RPMI7951 (cell line): ENCODE results near the gene XNDC1N. TPM values are rescaled to one million over a fixed set of nuclear protein-coding genes. Genes with fewer than 3 reads are reported as not detected.
"Not testable (repeated sequence)": the region's sequence is repeated elsewhere in the genome, so short reads cannot be mapped to it uniquely, and the experiment has no call there.

Experiments
- DNase-seq: peaks from one replicate; pipeline ENCODE4 v3.0.0-alpha.2; 2012; ENCODE audit warnings: low read depth
- total RNA-seq: library from RNA; depleted of rRNA; stranded (reverse); fragments of >200 nt; shearing (Covaris generic); gene quantifications from 2 replicates; pipeline ENCODE4 v1.2.3, GENCODE V29; 2014

Gene XNDC1N
- total RNA-seq, 1 experiment from 2014 or later: 6.8 TPM

DNA sequence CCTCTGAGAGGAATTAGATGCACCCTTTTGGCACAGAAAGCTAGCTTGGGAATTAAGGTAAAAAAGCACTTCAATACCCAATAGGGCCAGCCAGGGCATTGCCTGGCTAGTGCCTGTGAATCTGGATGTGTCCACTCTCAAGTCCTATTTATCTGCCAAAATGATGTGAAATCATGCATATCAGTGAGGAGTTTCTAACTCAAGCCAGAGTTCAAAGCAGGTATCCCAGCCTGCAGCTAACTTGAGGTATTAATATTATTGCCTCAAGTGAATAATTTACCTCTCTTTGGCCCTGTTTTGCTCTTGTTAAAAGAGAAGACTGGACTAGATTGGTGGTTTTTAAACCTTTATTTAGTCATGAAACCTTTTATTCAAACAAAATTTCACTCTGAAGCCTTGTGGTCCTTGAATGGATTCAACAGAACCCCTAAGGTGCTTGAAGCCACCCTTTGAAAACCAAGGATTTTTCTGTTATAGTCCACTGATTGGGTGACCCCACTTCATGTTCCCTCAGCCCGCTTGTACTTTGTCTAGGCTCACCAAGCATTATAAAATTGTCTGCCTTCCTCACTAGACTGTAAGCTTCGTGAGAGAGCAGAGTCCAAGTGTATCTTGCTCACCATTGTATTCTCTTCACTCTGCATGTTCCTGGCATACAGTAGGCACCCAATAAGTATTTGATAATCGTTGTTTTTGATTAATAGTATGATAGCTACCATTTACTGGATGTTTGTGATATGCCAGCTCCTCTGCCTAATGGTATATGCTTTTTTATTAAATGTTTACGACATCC lies 4.9 kb upstream of the XNDC1N start:
- no peak for DNase-seq

DNA sequence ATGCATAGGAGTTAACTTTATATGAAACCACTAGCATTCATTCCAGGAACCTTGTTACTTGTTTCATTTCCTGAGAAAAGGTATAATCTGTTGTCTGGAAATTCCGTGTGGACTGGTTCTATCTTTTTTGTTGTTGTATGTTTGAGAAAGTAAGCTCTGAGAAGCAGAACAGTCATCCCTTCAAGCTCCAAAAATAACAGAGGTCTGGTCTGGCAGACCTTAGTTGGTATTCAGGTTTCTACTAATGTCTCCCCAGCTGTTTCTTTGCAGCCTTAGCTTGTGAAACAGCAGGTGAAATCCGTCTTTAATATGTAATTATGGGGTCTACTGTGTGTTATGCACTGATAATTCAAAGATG lies 2.8 kb upstream of the XNDC1N start:
- DNase-seq: no peak

GRCh38 chr11:71930556-71931244 lies 2.3 kb upstream of the XNDC1N start:
- no peak for DNase-seq

GRCh38 chr11:71929491-71929890 lies 1.1 kb upstream of the XNDC1N start:
- no peak for DNase-seq

GRCh38 chr11:71928737-71929443 lies 496 bp upstream of the XNDC1N start, which contains the start of gene RNF121:
TSS of gene RNF121 (plus strand) at chr11:71929046. CDS start at chr11:71929062, 16 bp downstream.
- DNase-seq: peak; percentile 94

DNA sequence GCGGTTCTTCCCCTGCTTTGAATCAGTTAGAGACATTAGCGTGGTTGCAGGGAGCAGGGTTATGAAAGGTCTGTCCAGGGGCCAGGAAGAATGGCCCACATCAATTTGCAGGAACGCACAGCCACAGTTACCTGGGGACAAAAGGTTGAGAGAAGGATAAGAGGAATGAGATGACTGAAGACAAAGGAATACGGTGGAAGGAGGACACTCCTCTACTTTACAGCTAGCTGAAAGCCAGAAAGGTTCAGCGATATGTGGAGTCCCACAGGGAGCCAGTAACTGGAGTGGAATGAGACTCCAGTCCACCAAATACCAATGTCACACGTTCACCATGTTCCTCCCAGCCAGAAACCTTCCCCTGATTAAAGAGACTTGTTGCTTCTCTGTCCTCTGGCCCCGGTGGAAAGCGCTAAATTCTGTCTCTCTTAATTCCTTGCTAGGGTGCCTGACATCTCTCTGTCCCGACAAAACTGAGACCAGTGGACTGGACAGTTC lies 10.7 kb downstream of the XNDC1N start:
- DNase-seq: no peak

DNA sequence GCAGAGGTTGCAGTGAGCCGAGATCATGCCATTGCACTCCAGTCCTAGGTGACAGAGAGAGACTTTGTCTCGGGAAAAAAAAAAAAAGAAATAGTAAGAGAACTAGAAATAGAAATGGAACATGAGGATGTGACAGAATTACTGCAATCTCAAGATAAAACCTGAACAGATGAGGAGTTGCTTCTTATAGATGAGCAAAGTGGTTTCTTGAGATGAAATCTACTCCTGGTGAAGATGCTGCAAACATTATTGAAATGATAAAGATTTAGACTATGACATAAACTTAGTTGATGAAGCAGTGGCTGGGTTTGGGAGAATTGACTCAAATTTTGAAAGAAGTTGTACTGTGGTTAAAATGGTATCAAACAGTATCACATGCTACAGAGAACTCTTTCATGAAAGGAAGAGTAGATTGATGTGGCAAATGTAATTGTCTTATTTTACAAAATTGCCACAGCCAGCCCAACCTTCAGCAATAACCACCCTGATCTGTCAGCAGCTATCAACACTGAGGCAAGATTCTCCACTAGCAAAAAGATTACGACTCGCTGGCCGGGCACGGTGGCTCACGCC lies 13.7 kb downstream of the XNDC1N start:
- no peak for DNase-seq

GRCh38 chr11:71913756-71914526 lies 14.5 kb downstream of the XNDC1N start:
- no peak for DNase-seq

DNA sequence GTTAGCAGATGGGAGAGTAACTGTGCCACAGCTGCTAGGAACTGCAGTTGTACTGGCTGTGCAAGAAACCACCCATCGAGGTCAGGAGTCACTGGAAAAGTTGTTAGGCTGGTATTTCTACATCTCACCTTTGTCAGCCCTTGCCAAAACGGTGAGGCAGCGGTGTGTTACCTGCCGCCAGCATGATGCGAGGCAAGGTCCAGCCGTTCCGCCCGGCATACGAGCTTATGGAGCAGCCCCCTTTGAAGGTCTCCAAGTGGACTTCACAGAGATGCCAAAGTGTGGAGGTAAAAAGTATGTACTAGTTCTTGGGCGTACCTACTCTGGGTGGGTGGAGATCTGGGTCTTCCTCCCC lies 16.4 kb downstream of the XNDC1N start:
- DNase-seq: not testable (repeated sequence)

DNA sequence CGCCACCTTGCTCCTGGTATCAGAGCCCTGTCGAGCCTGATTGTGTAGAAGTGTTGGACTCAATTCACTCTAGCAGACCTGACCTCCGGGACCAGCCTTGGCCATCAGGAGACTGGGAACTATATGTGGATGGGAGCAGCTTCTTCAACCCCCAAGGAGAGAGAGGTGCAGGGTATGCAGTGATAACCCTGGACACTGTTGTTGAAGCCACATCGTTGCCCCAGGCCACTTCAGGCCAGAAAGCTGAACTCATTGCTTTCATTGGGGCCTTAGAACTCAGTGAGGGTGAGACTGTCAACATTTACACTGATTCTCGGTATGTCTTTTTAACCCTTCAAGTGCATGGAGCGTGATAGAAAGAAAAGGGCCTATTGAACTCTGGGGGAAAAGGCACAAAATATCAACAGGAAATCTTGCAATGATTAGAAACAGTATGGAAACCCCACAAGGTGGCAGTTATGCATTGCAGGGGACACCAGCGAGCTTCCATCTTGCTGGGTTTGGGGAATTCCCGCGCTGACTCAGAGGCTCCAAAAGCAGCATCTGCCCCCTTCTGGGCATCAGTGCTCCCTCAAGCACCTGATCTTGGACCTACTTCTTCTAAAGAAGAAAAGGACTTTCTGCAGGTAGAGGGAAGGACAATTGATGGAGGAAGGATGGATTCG lies 16.9 kb downstream of the XNDC1N start:
- peak; percentile 10 for DNase-seq

- DNase-seq: not testable (repeated sequence)
These were observed 17.6 kb downstream of the XNDC1N start for GRCh38 chr11:71910775-71911174.

- DNase-seq: no peak
These were observed 20.2 kb downstream of the XNDC1N start for GRCh38 chr11:71908218-71908617.

DNA sequence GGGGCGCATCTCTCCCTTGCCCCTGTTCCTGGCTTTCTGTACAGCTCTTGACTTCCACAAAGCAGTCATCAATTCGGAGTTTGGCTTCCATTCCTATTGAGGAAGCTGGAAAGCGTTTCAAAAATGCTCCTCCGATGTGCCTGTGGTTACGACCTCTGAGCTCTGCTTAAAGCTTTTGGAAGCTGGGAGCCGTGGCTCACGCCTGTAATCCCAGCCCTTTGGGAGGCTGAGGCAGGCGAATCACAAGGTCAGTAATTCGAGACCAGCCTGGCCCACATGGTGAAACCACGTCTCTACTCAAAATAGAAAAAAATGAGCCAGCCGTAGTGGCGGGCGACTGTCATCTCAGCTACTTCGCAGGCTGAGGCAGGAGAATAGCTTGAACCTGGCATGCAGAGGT lies 27.3 kb downstream of the XNDC1N start:
- DNase-seq: not testable (repeated sequence)

- no peak for DNase-seq
These were observed 32.4 kb downstream of the XNDC1N start for GRCh38 chr11:71895961-71896360.

GRCh38 chr11:71889181-71889872 lies 39.1 kb downstream of the XNDC1N start:
- not testable (repeated sequence) for DNase-seq

GRCh38 chr11:71888335-71889010 lies 39.9 kb downstream of the XNDC1N start:
- DNase-seq: peak; percentile 60

DNA sequence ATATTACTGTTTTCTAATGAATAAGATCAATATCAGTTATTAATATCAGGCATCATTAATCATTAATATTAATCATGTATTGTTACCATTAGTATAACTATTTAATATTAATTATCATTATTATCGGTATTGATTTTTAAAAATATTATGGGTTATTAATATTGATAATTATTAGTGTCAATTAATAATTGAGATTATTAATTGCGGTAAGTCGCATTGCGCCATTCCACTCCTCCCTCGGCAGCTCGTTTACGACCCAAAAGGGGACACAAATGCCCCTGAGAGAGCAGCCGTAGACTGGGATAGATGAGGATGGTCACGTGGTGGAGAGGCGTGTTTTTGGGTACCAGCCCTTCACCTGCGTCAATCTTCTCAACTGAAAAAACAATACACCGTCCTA lies 42.6 kb downstream of the XNDC1N start:
- DNase-seq: not testable (repeated sequence)
